SH-SY5Y (cell line): ENCODE data around the gene AUP1.

Experiments
- GATA2 ChIP-seq: IDR thresholded peaks from 2 replicates; pipeline ENCODE4 v1.6.1; 2011; ENCODE audit warnings: mild to moderate bottlenecking, low read depth, low read length
- GATA3 ChIP-seq: IDR thresholded peaks from 2 replicates; pipeline ENCODE4 v1.6.1; 2011; ENCODE audit warnings: low read depth, mild to moderate bottlenecking, low read length, moderate library complexity

- TF ChIP-seq GATA2: no peak
- TF ChIP-seq GATA3: no peak
These were observed 25.7 kb downstream of the AUP1 start for GRCh38 chr2:74503506-74504475.
